Fibroblast of lung (primary cell): ENCODE results near the gene HECTD2. TPM values are rescaled to one million over a fixed set of nuclear protein-coding genes. Genes with fewer than 3 reads are reported as not detected.

Experiments
- DNase-seq, 2 donors: peaks; one replicate each; pipeline versions ENCODE4 v3.0.0 to v3.0.0-alpha.2; 2010; ENCODE audit warnings: low read depth in 2 of 2
- H2AFZ ChIP-seq: 2 replicates; pipeline ENCODE4 v1.5.1; 2012; ENCODE audit warnings: low read length, control low read depth, inconsistent platforms
- H3K27ac ChIP-seq: 2 replicates; pipeline ENCODE4 v1.5.1; 2011; ENCODE audit warnings: low read length, control low read depth; ENCODE audit not compliant: insufficient read depth
- H3K27me3 ChIP-seq: 2 replicates; pipeline ENCODE4 v1.5.1; 2011; ENCODE audit warnings: mild to moderate bottlenecking, low read length; ENCODE audit not compliant: control insufficient read depth, insufficient read depth
- H3K36me3 ChIP-seq: 2 replicates; pipeline ENCODE4 v1.5.1; 2011; ENCODE audit warnings: low read length; ENCODE audit not compliant: control insufficient read depth, insufficient read depth
- H3K4me1 ChIP-seq: 2 replicates; pipeline ENCODE4 v1.5.1; 2011; ENCODE audit warnings: low read length; ENCODE audit not compliant: control insufficient read depth, insufficient read depth; ENCODE audit errors: extremely low read depth
- H3K4me2 ChIP-seq: 2 replicates; pipeline ENCODE4 v1.5.1; 2011; ENCODE audit warnings: low read length, control low read depth; ENCODE audit not compliant: insufficient read depth; ENCODE audit errors: extremely low read depth
- H3K4me3 ChIP-seq, 4 experiments: fragments of 200-600 bp in 1 of 4; sonication (generic) in 1 of 4; replicated peaks in 1 of 4; 2 replicates each; pipeline ENCODE4 v1.5.1; 2011 to 2016; ENCODE audit warnings: low read length in 4 of 4, low read depth in 3 of 4, mild to moderate bottlenecking in 3 of 4, control low read depth in 2 of 4, inconsistent platforms in 1 of 4, mixed read lengths in 1 of 4; ENCODE audit not compliant: insufficient read depth in 1 of 4; ENCODE audit errors: control extremely low read depth in 1 of 4
- H3K79me2 ChIP-seq: 2 replicates; pipeline ENCODE4 v1.5.1; 2012; ENCODE audit warnings: mild to moderate bottlenecking, low read length, inconsistent platforms; ENCODE audit not compliant: control insufficient read depth, insufficient read depth
- H3K9ac ChIP-seq: 2 replicates; pipeline ENCODE4 v1.5.1; 2011; ENCODE audit warnings: mild to moderate bottlenecking, low read length, control low read depth; ENCODE audit not compliant: insufficient read depth
- H3K9me3 ChIP-seq: 2 replicates; pipeline ENCODE4 v1.5.1; 2012; ENCODE audit warnings: low read depth, low read length; ENCODE audit not compliant: control insufficient read depth, insufficient read depth
- H4K20me1 ChIP-seq: 2 replicates; pipeline ENCODE4 v1.5.1; 2011; ENCODE audit warnings: low read length; ENCODE audit not compliant: control insufficient read depth, insufficient read depth; ENCODE audit errors: extremely low read depth
- EZH2 ChIP-seq: IDR thresholded peaks from 2 replicates; pipeline ENCODE4 v1.5.1; 2012; ENCODE audit warnings: low read length, control low read depth, mild to moderate bottlenecking; ENCODE audit errors: missing control alignments
- polyA plus RNA-seq, 2 donors: library from polyadenylated mRNA; depleted of rRNA in 1 of 2; stranded (reverse) in 1 of 2; unstranded in 1 of 2; fragments of >200 nt; gene quantifications; 2 replicates each; pipeline ENCODE4 v1.2.1, GENCODE V29; 2011 to 2012; ENCODE audit warnings: missing spikeins in 1 of 2
- total RNA-seq: library from RNA; depleted of rRNA; stranded (reverse); fragments of >200 nt; gene quantifications from 2 replicates; pipeline ENCODE4 v1.2.1, GENCODE V29; 2014
- TF ChIP-seq, protein P1 (sequence below), 2 donors: IDR thresholded peaks in 1 of 2; conservative IDR thresholded peaks in 1 of 2; 1 replicate in 1 of 2; 2 replicates in 1 of 2; pipeline ENCODE4 v1.5.1; 2011 to 2012; ENCODE audit warnings: low read length in 2 of 2, control low read depth in 1 of 2, inconsistent platforms in 1 of 2, low read depth in 1 of 2, mild to moderate bottlenecking in 1 of 2

Gene HECTD2
- total and polyA plus RNA-seq, 2 donors (not counting 1 experiment from before 2014, with no cell fraction given): 7.6 to 8.3 TPM

DNA sequence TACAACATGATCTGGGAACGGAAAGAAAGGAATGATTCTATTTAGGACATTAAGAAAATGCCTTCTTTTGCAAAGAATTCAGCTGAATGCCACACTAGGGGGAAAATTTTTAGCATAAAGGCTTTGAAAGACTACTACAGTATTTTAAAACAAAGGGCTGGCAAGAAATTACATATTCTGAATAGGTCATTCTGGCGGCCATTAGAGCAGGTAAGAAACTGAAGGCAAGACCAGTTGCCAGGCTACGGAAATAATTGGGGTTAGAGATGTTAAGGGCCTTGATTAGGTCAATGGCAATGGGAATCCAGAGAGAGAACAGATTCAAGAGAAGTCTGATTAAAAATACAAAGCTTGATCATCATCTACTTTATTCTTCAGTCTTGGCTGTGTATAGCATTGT lies 3.8 kb upstream of the HECTD2 start:
- no peak for DNase-seq
- no peaks in the 10 kb centered on the region for H3K9me3 ChIP-seq
- H4K20me1 ChIP-seq: no peaks in the 10 kb centered on the region
- H3K4me2 ChIP-seq: no peak overlapping the region
- no peak overlapping the region for H3K9ac ChIP-seq
- H3K27me3 ChIP-seq: no peaks in the 10 kb centered on the region
- TF ChIP-seq, protein P1, sequence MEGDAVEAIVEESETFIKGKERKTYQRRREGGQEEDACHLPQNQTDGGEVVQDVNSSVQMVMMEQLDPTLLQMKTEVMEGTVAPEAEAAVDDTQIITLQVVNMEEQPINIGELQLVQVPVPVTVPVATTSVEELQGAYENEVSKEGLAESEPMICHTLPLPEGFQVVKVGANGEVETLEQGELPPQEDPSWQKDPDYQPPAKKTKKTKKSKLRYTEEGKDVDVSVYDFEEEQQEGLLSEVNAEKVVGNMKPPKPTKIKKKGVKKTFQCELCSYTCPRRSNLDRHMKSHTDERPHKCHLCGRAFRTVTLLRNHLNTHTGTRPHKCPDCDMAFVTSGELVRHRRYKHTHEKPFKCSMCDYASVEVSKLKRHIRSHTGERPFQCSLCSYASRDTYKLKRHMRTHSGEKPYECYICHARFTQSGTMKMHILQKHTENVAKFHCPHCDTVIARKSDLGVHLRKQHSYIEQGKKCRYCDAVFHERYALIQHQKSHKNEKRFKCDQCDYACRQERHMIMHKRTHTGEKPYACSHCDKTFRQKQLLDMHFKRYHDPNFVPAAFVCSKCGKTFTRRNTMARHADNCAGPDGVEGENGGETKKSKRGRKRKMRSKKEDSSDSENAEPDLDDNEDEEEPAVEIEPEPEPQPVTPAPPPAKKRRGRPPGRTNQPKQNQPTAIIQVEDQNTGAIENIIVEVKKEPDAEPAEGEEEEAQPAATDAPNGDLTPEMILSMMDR (conservative IDR thresholded peaks at IDR 0.05 in 1 of 2, IDR thresholded peaks at IDR 0.05 in 1 of 2; ENCODE audit: low read depth in 1 of 2, low read length in 2 of 2): no peak
- no peaks in the 10 kb centered on the region for H3K36me3 ChIP-seq
- H3K79me2 ChIP-seq: peaks cover 6% of the 10 kb centered on the region
- no peaks in the 10 kb centered on the region for H3K4me1 ChIP-seq
- no peak overlapping the region for H3K27ac ChIP-seq
- no peak overlapping the region for H2AFZ ChIP-seq
- H3K4me3 ChIP-seq: no peak overlapping the region

DNA sequence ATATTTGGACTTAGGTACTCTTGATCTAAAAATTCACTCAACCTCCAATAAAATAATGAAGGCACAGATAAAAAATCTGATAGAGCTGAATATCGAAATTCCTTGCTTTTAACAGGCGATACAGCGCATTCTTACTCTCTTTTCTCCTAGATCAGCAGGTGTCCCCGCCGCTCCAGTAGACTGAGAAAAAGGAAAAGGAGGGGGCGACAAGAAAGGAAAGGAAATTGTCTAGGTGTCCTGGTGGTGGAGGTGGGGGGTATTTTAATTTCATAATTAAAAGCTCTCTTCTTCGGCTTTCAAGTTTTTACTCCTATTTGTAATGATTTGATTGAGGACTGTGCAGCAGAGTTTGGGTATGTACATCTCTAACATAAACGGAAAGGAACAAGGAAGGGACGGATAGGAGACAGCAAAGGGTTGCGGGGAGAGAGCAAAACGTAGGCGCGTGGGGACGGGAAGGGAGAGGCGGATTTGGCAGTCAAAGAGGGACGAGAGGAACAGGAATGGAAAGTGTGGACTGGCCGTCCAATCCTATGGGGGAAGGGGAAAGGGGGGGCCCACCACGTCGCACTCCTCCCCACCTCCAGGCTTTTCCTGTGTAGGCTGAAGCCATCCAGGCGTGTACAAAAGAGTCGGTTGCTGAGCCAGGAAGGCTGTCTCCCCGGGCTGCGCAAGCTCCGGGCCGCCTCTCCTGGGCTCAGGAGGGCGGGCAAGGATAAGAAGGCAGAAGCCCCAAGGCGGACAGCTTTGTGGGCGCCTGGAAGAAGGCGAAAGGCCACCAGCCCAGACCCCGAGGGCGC lies 875 bp upstream of the HECTD2 start:
- peaks cover 17% of the 10 kb centered on the region for H3K79me2 ChIP-seq
- H2AFZ ChIP-seq: peak overlapping the region; percentile 97
- peak overlapping the region; percentile 84 for H3K4me2 ChIP-seq
- no peaks in the 10 kb centered on the region for H3K36me3 ChIP-seq
- peak overlapping the region; percentile 99 for H3K27ac ChIP-seq
- H3K27me3 ChIP-seq: no peaks in the 10 kb centered on the region
- peaks cover 3% of the 10 kb centered on the region for H3K4me1 ChIP-seq
- H3K9me3 ChIP-seq: no peaks in the 10 kb centered on the region
- H3K4me3 ChIP-seq: peak overlapping the region; percentile 77 to 88 (median 85)
- H4K20me1 ChIP-seq: no peaks in the 10 kb centered on the region
- peak; percentile 89 to 94 for DNase-seq
- TF ChIP-seq, protein P1 (conservative IDR thresholded peaks at IDR 0.05 in 1 of 2, IDR thresholded peaks at IDR 0.05 in 1 of 2; ENCODE audit: low read depth in 1 of 2, low read length in 2 of 2): no peak
- TF ChIP-seq EZH2: no peak
- H3K9ac ChIP-seq: peak overlapping the region; percentile 99

DNA sequence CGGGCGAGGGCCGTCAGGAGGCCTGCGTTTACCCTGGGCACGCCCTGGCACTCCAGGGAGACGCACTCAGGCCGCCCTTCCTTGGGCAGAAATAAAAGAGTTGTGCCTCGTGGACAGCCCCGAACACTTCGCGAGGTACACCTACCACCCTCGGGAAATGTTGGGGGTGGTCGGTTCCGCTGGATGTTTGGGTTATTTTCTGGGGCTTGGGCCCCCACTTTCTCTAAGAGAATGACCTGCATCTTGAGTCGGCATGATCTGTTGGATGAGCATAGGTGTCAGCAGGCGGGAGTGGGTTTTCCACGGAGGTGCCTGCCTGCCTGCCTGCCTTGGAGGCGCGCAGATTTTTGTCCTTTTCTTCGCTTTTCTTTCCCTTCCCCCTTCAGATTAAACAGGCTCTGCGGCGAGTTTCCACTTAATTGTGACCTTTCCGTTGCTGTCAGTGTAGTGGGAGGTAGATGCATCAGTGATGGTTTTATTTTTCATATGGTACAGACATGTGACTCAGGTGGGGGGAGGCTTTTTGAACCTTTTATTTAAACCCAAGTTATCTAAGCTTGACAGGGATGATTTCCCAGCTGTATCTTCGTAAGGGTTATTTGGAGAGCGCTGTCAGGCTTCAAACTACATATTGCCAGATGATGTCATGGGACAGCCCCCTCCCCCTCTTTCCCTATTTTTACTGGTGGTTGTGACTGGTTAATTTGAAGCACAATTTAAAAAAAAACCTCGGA lies 661 bp downstream of the HECTD2 start:
- H3K9ac ChIP-seq: peak overlapping the region; percentile 99
- peaks cover 19% of the 10 kb centered on the region for H3K79me2 ChIP-seq
- peak overlapping the region; percentile 86 for H3K4me2 ChIP-seq
- no peaks in the 10 kb centered on the region for H3K36me3 ChIP-seq
- H3K27me3 ChIP-seq: no peaks in the 10 kb centered on the region
- peak; percentile 68 to 71 for DNase-seq
- peak overlapping the region; percentile 83 to 93 (median 88) for H3K4me3 ChIP-seq
- H3K9me3 ChIP-seq: no peaks in the 10 kb centered on the region
- H3K27ac ChIP-seq: peak overlapping the region; percentile 87
- peak overlapping the region; percentile 91 for H2AFZ ChIP-seq
- H4K20me1 ChIP-seq: no peaks in the 10 kb centered on the region
- H3K4me1 ChIP-seq: peaks cover 6% of the 10 kb centered on the region
- TF ChIP-seq, protein P1 (conservative IDR thresholded peaks at IDR 0.05 in 1 of 2, IDR thresholded peaks at IDR 0.05 in 1 of 2; ENCODE audit: low read depth in 1 of 2, low read length in 2 of 2): no peak
- TF ChIP-seq EZH2: no peak
